Stimulated activated naive CD8-positive, alpha-beta T cell treated with anti-CD3 and anti-CD28 coated beads, Interleukin-15, Interleukin-2, amounts not matched to agents 100 ng/mL and 50 ng/mL, for 24 hours (primary cell): ENCODE measurements around the gene DPYD.

ENCODE experiments used
- H3K27ac Mint-ChIP-seq: one replicate; pipeline ENCODE4 v1.8.0; 2021; ENCODE audit warnings: mild to moderate bottlenecking, mixed read lengths
- H3K27me3 Mint-ChIP-seq: one replicate; pipeline ENCODE4 v1.8.0; 2021; ENCODE audit warnings: mixed read lengths
- H3K36me3 Mint-ChIP-seq: one replicate; pipeline ENCODE4 v1.8.0; 2021; ENCODE audit warnings: low read depth, mixed read lengths
- H3K4me1 Mint-ChIP-seq: one replicate; pipeline ENCODE4 v1.8.0; 2021; ENCODE audit warnings: low read depth, mixed read lengths
- H3K4me3 Mint-ChIP-seq: one replicate; pipeline ENCODE4 v1.8.0; 2021; ENCODE audit warnings: mild to moderate bottlenecking, mixed read lengths
- H3K9me3 Mint-ChIP-seq: one replicate; pipeline ENCODE4 v1.8.0; 2021; ENCODE audit warnings: mixed read lengths

DPYD gene

GRCh38 chr1:97192872-97193572, 727.8 kb downstream of the DPYD start:
- H3K9me3 Mint-ChIP-seq: no peaks in the 10 kb centered on the region
- no peak overlapping the region for H3K4me3 Mint-ChIP-seq
- H3K27me3 Mint-ChIP-seq: no peaks in the 10 kb centered on the region
- H3K27ac Mint-ChIP-seq: no peak overlapping the region
- peaks cover 38% of the 10 kb centered on the region for H3K36me3 Mint-ChIP-seq
- no peaks in the 10 kb centered on the region for H3K4me1 Mint-ChIP-seq

DNA sequence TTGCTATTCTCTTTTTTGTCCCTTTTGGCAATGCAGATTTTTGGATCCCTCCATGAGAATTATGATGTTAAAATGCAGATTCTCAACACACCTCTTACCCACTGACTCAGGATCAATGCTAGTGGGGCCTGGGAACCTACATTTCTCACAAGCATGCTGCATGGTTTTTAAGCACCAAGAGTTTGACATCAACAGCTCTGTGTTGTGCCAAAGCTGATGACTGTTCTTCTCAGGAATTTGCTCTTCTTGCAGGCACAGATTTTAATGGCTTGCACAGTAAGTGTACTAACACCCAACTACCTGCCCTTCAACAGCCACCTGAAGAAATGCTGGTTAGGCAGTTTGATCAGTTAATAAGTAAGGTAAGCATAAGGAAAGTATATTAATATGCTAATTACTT, 730.5 kb downstream of the DPYD start:
- no peaks in the 10 kb centered on the region for H3K27me3 Mint-ChIP-seq
- H3K36me3 Mint-ChIP-seq: peaks cover 50% of the 10 kb centered on the region
- no peaks in the 10 kb centered on the region for H3K4me1 Mint-ChIP-seq
- H3K4me3 Mint-ChIP-seq: no peak overlapping the region
- no peak overlapping the region for H3K27ac Mint-ChIP-seq
- no peaks in the 10 kb centered on the region for H3K9me3 Mint-ChIP-seq

- no peaks in the 10 kb centered on the region for H3K9me3 Mint-ChIP-seq
- no peak overlapping the region for H3K27ac Mint-ChIP-seq
Observed at GRCh38 chr1:97186381-97186780, 734.5 kb downstream of the DPYD start.

DNA sequence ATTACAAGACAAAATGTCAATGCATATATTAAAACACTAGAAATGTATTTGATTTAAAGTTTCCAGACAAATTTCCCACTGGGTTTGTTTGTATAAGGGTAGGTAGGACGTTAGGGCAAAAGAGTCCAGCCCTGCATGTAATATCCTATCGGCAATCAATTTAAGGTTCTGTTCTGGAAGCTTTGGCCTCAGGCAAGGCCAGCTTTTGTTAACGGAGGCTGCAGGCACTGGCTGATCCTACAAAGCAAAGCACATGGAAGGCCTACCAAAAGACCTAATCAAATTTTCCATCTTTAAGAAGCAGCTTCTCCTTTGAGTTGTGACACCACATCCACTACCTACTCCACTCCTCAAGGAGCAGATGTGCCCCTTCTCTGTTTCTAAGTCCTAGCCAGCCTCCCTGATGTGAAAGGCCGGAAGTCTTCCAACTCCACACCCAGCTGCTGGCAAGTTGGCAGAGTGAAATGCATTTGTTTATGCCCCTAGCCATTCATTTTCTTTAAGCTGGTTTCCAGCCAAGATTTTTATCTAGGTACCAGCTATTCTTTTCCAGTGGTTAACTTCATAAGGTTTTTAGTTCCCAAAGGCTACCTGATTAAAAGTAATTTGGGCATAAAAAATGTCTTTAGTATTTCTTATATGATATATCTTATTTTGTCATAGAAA, 746.7 kb downstream of the DPYD start:
- H3K27ac Mint-ChIP-seq: no peak overlapping the region
- H3K9me3 Mint-ChIP-seq: no peaks in the 10 kb centered on the region

More at GRCh38 chr1:97186381-97186780, 734.5 kb downstream of the DPYD start:
- Mint-ChIP-seq H3K4me3 (no peak overlapping the region), H3K27me3 (no peaks in the 10 kb centered on the region), H3K4me1 (no peaks in the 10 kb centered on the region), H3K36me3 (peaks cover 37% of the 10 kb centered on the region)

DNA sequence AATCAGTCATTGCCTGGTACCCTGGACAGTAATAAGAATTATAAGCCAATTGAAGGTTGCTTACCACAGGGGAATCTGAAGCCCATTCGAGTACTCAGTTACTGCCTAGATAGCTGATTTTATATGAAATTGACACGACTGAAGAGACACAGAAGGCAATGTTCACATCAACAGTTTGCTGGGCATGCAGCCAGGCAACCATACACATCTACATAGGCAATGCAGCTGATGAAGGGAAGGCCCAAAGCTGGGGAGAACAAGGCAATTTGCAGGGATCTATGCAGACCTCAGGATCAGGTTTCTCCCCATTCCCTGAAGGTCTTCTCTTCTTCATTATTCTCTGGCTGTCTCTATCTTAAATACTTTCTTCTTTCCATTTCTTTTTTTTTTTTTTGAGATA, 750.5 kb downstream of the DPYD start:
- H3K9me3 Mint-ChIP-seq: peaks cover 5% of the 10 kb centered on the region
- peaks cover 10% of the 10 kb centered on the region for H3K36me3 Mint-ChIP-seq
- H3K4me3 Mint-ChIP-seq: no peak overlapping the region
- no peaks in the 10 kb centered on the region for H3K27me3 Mint-ChIP-seq
- no peaks in the 10 kb centered on the region for H3K4me1 Mint-ChIP-seq
- H3K27ac Mint-ChIP-seq: no peak overlapping the region

More for the DNA sequence above, 746.7 kb downstream of the DPYD start:
- H3K4me3 Mint-ChIP-seq: no peak overlapping the region
- H3K27me3 Mint-ChIP-seq: no peaks in the 10 kb centered on the region
- peaks cover 10% of the 10 kb centered on the region for H3K36me3 Mint-ChIP-seq
- H3K4me1 Mint-ChIP-seq: no peaks in the 10 kb centered on the region

- H3K36me3 Mint-ChIP-seq: peaks cover 18% of the 10 kb centered on the region
- no peak overlapping the region for H3K4me3 Mint-ChIP-seq
- H3K9me3 Mint-ChIP-seq: peaks cover 14% of the 10 kb centered on the region
- no peaks in the 10 kb centered on the region for H3K27me3 Mint-ChIP-seq
- no peak overlapping the region for H3K27ac Mint-ChIP-seq
- H3K4me1 Mint-ChIP-seq: peaks cover 11% of the 10 kb centered on the region
Observed at GRCh38 chr1:97168056-97168455, 752.8 kb downstream of the DPYD start.

GRCh38 chr1:97167246-97167645, 753.6 kb downstream of the DPYD start:
- no peak overlapping the region for H3K27ac Mint-ChIP-seq
- H3K36me3 Mint-ChIP-seq: peaks cover 18% of the 10 kb centered on the region

GRCh38 chr1:97166626-97167025, 754.2 kb downstream of the DPYD start:
- Mint-ChIP-seq H3K27me3 (no peaks in the 10 kb centered on the region), H3K9me3 (peaks cover 14% of the 10 kb centered on the region), H3K27ac (no peak overlapping the region), H3K36me3 (peaks cover 16% of the 10 kb centered on the region), H3K4me3 (no peak overlapping the region), H3K4me1 (peaks cover 11% of the 10 kb centered on the region)

More at GRCh38 chr1:97167246-97167645, 753.6 kb downstream of the DPYD start:
- peaks cover 11% of the 10 kb centered on the region for H3K4me1 Mint-ChIP-seq
- peaks cover 14% of the 10 kb centered on the region for H3K9me3 Mint-ChIP-seq
- no peaks in the 10 kb centered on the region for H3K27me3 Mint-ChIP-seq
- no peak overlapping the region for H3K4me3 Mint-ChIP-seq

DNA sequence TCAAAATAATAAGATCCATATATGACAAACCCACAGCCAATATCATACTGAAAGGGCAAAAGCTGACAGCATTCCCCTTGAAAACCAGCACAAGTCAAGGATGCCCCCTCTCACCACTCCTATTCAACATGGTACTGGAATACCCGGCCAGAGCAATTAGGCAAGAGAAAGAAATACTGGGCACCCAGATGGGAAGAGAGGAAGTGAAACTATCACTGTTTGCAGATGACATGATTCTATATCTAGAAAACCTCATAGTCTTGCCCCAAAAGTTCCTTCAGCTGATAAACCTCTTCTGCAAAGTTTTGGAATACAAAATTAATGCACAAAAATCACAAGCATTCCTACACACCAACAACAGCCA, 756.6 kb downstream of the DPYD start:
- Mint-ChIP-seq H3K36me3 (peaks cover 8% of the 10 kb centered on the region), H3K4me3 (no peak overlapping the region), H3K27me3 (no peaks in the 10 kb centered on the region), H3K4me1 (peaks cover 14% of the 10 kb centered on the region), H3K27ac (no peak overlapping the region), H3K9me3 (peaks cover 14% of the 10 kb centered on the region)

DNA sequence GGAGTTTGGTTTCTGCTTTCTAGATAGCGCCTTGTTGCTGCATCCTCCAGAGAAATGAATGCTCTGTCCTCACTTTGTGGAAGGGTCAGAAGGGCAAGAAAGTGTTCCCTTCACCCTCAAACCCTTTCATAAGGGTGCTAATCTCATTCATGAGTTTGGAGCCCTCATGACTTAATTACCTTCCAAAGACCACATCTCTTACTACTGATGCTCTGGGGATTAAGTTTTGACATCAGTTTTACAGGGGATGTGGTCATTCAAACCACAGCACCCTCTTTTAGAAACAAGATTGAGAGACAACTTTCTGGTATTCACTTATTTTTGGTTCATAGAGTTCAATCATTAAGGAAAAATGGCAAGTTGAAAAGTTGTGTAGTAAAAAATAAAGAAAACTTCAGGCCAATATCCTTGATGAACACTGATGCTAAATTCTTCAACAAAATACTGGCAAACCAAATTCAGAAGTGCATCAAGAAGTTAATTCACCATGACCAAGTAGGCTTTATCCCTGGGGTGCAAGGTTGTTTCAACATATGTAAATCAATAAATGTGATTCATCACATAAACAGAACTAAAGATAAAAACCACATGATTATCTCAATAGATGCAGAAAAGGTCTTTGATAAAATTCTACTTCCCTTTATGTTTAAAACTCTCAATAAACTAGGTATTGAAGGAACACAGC, 757.1 kb downstream of the DPYD start:
- no peak overlapping the region for H3K4me3 Mint-ChIP-seq
- peaks cover 8% of the 10 kb centered on the region for H3K36me3 Mint-ChIP-seq
- peaks cover 14% of the 10 kb centered on the region for H3K9me3 Mint-ChIP-seq
- H3K4me1 Mint-ChIP-seq: peaks cover 14% of the 10 kb centered on the region
- no peak overlapping the region for H3K27ac Mint-ChIP-seq
- no peaks in the 10 kb centered on the region for H3K27me3 Mint-ChIP-seq

DNA sequence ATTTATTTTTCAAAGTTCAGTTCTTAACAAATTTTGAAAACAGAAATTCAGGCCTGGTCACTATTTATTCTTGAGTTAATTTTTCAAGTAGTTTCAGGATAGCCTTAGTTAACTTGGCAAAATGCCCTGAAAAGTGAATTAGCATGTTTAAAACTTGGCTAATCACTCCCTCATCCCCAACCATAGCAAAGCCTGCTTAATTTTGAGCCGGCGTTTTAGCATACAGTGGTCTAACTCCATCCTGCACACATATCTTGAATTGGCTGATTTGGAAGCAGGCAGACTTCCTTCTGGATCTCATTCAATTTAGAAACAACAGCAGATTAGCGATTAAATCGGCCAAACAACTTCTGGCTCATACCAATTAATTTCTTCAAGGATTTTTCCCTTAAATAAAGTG, 760.0 kb downstream of the DPYD start:
- Mint-ChIP-seq H3K4me3 (no peak overlapping the region), H3K36me3 (peaks cover 15% of the 10 kb centered on the region)

DNA sequence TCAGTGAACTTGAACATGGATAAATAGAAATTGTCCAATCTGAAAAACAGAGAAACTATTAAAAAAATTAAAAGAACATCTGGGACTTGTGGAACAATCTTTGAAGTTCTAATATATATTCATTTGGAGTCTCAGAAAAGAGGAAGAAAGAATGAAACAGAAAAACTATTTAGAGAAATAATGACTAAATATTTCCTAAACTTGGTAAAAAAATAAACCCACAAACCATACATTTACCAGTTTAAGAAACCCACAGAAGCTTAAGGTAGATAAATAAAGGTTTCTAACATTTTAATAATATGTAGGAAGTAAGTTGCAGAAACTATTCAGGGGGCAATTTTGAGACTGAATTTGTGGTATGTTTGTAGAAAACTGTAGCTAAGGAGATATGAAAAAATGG, 761.5 kb downstream of the DPYD start:
- no peak overlapping the region for H3K4me3 Mint-ChIP-seq
- H3K27ac Mint-ChIP-seq: no peak overlapping the region
- no peaks in the 10 kb centered on the region for H3K27me3 Mint-ChIP-seq
- H3K4me1 Mint-ChIP-seq: peaks cover 12% of the 10 kb centered on the region
- H3K36me3 Mint-ChIP-seq: peaks cover 23% of the 10 kb centered on the region
- peaks cover 4% of the 10 kb centered on the region for H3K9me3 Mint-ChIP-seq

More for the DNA sequence above, 760.0 kb downstream of the DPYD start:
- Mint-ChIP-seq H3K4me1 (peaks cover 14% of the 10 kb centered on the region), H3K27ac (no peak overlapping the region), H3K9me3 (peaks cover 11% of the 10 kb centered on the region), H3K27me3 (no peaks in the 10 kb centered on the region)

GRCh38 chr1:97158691-97159096, 762.1 kb downstream of the DPYD start:
- H3K27ac Mint-ChIP-seq: no peak overlapping the region
- peaks cover 24% of the 10 kb centered on the region for H3K36me3 Mint-ChIP-seq
- no peaks in the 10 kb centered on the region for H3K27me3 Mint-ChIP-seq
- no peak overlapping the region for H3K4me3 Mint-ChIP-seq
- peaks cover 5% of the 10 kb centered on the region for H3K4me1 Mint-ChIP-seq
- peaks cover 6% of the 10 kb centered on the region for H3K9me3 Mint-ChIP-seq

- no peak overlapping the region for H3K4me3 Mint-ChIP-seq
- H3K27ac Mint-ChIP-seq: no peak overlapping the region
- peaks cover 11% of the 10 kb centered on the region for H3K9me3 Mint-ChIP-seq
- peaks cover 31% of the 10 kb centered on the region for H3K36me3 Mint-ChIP-seq
- H3K27me3 Mint-ChIP-seq: no peaks in the 10 kb centered on the region
- peaks cover 3% of the 10 kb centered on the region for H3K4me1 Mint-ChIP-seq
Observed at GRCh38 chr1:97157991-97158390, 762.8 kb downstream of the DPYD start.

GRCh38 chr1:97151651-97152050, 769.2 kb downstream of the DPYD start:
- peaks cover 11% of the 10 kb centered on the region for H3K9me3 Mint-ChIP-seq
- H3K4me1 Mint-ChIP-seq: no peaks in the 10 kb centered on the region
- H3K27me3 Mint-ChIP-seq: no peaks in the 10 kb centered on the region
- no peak overlapping the region for H3K27ac Mint-ChIP-seq
- H3K36me3 Mint-ChIP-seq: peaks cover 23% of the 10 kb centered on the region
- H3K4me3 Mint-ChIP-seq: no peak overlapping the region
